Measurements from ENCODE around the gene ZNF20. TPM values are rescaled to one million over a fixed set of nuclear protein-coding genes. Genes with fewer than 3 reads are reported as not detected.

ZNF20 gene
- total RNA-seq, 4 donors from 2014 or later: 1.2 to 10.4 (median 5.1) TPM

DNA sequence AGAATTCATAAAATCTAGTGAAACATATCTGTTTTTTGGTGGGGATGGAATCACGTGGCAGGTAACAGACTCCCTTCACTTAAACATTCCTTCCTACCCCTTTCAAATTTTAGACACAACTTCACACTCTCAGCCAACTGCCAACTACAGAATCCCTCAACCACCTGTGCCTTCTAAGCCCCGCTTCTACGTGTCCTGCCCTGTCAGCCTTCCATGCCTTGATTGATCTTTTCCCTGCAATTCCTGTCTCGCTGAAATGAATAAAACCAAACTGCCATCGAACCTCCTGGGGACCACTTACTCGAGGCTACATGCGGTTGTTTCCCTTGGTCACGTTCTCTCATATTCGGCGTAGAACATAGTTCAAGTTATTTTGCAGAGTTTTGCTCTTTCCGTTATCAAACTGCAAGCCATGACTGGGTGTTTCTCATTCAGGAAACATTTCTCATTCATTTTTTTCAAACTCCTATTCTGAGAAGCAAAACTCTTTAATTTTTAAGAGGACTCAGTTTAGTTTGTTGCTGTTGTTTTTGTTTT, 15.2 kb upstream of the ZNF20 start:
- H3K36me3 ChIP-seq: peaks cover 0 to 18% (median 0%) of the 10 kb centered on the region in 3 donors
- H3K27me3 ChIP-seq: no peaks in the 10 kb centered on the region
- peak overlapping the region; percentile 68 to 87 (median 80) for H3K4me3 ChIP-seq
- WGBS, 2 donors: 14 to 17% methylated on average over 11 of the region's 11 CpGs
- peaks cover 0 to 25% (median 2%) of the 10 kb centered on the region in 4 donors for H3K4me1 ChIP-seq
- H3K9me3 ChIP-seq: no peaks in the 10 kb centered on the region
- peak overlapping the region in 2 of 4 donors; percentile 73 to 86 for H3K27ac ChIP-seq
- DNase-seq (ENCODE audit: low spot score in 2 of 2): no peak
- TF ChIP-seq EP300 (IDR thresholded peaks at IDR 0.05) (no peak), POLR2A (IDR thresholded peaks at IDR 0.05) (no peak)
- TF ChIP-seq, protein P1, sequence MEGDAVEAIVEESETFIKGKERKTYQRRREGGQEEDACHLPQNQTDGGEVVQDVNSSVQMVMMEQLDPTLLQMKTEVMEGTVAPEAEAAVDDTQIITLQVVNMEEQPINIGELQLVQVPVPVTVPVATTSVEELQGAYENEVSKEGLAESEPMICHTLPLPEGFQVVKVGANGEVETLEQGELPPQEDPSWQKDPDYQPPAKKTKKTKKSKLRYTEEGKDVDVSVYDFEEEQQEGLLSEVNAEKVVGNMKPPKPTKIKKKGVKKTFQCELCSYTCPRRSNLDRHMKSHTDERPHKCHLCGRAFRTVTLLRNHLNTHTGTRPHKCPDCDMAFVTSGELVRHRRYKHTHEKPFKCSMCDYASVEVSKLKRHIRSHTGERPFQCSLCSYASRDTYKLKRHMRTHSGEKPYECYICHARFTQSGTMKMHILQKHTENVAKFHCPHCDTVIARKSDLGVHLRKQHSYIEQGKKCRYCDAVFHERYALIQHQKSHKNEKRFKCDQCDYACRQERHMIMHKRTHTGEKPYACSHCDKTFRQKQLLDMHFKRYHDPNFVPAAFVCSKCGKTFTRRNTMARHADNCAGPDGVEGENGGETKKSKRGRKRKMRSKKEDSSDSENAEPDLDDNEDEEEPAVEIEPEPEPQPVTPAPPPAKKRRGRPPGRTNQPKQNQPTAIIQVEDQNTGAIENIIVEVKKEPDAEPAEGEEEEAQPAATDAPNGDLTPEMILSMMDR (IDR thresholded peaks at IDR 0.05): no peak

DNA sequence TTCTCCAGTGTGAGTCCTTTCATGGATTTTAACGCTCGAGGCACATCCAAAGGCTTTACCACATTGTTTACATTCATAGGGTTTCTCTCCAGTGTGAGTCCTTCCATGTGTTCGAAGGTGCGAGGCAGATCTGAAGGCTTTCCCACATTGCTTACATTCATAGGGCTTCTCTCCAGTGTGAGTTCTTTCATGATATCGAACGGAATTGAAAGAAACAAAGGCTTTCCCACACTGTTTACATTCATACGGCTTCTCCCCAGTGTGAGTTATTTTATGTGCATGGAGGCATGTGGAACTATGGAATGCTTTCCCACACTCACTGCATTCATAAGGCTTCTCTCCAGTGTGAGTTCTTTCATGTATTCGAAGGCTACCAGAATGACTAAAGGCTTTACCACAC, 5.2 kb upstream of the ZNF20 start:
- TF ChIP-seq EP300 (IDR thresholded peaks at IDR 0.05) (no peak), POLR2A (IDR thresholded peaks at IDR 0.05) (no peak)
- TF ChIP-seq, protein P1 (IDR thresholded peaks at IDR 0.05): no peak
- no peak for DNase-seq (ENCODE audit: low spot score in 2 of 2)
- Histone ChIP-seq H3K4me3 (no peak overlapping the region), H3K27ac (no peak overlapping the region), H3K27me3 (peaks cover 0 to 2% of the 10 kb centered on the region in 2 donors), H3K4me1 (peaks cover 0 to 11% (median 10%) of the 10 kb centered on the region in 4 donors), H3K9me3 (peaks cover 0 to 14% (median 0%) of the 10 kb centered on the region in 4 donors), H3K36me3 (peaks cover 0 to 49% (median 3%) of the 10 kb centered on the region in 3 donors)
- 89 to 91% methylated on average over 8 of the region's 8 CpGs for WGBS, 2 donors

DNA sequence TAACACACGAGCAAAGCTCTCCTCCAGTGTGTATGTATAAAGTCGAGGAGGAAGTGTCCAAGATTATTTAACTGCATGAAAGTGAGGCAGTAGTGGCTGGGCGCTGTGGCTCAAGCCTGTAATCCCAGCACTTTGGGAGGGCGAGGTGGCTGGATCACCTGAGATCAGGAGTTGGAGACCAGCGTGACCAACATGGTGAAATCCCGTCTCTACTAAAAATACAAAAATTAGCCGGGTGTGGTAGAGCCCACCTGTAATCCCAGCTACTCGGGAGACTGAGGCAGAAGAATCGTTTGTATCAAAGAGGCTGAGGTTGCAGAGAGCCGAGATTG, 1.2 kb upstream of the ZNF20 start:
- DNase-seq (ENCODE audit: low spot score in 2 of 2): no peak
- Histone ChIP-seq H3K27ac (no peak overlapping the region), H3K4me3 (no peak overlapping the region)

DNA sequence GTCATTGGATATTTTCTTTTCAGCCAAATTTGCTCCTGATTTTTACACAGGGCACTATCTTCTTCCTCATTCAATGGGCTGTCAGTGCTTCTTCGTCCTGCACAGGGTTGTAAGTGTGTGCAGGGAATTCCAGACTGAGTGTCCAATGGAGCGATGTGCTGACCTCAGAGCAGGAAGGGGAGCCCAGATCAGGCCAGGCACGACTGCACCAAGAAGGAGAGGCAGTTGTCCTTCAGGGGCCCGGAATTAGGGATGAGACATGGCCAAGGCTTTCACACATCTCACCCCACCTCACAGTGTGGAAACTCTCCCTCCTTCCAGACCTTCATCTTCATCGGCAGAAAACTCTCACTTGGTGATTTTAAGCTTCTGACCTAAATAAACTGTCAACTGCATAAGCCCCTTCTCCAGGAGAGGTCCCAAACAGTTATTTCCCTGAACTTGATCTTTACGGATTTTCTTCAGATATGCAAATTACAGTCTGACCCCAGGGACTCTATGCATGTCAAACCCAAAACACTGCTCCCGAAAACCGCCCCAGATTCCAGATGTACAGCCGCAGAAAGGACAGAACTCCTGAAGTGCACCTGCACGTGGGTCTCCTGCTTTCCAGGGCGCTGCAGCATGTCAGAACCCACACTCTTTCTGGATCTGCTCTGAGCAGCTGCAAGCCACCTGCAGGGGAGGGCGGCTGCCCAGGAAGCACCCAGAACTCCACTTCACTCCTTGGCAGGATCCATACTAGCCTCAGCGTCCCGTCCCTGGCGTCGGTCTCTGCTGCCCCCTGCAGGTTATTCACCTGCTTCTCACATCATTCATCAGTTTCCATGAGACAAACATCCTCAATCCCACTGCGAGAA, 625 bp upstream of the ZNF20 start:
- Histone ChIP-seq H3K36me3 (peaks cover 0 to 37% (median 3%) of the 10 kb centered on the region in 3 donors), H3K27ac (peak overlapping the region in 3 of 4 donors; percentile 71 to 91 (median 91)), H3K27me3 (peaks cover 0 to 2% of the 10 kb centered on the region in 2 donors), H3K4me1 (peaks cover 0 to 25% (median 16%) of the 10 kb centered on the region in 4 donors), H3K4me3 (peak overlapping the region; percentile 72 to 85 (median 76)), H3K9me3 (peaks cover 0 to 11% (median 0%) of the 10 kb centered on the region in 4 donors)
- peak; percentile 72 to 88 for DNase-seq (ENCODE audit: low spot score in 2 of 2)
- TF ChIP-seq EP300 (IDR thresholded peaks at IDR 0.05) (no peak), POLR2A (IDR thresholded peaks at IDR 0.05) (peak in 1 of 2 donors; percentile 46)
- TF ChIP-seq, protein P1 (IDR thresholded peaks at IDR 0.05): peak; percentile 84 to 93 (median 88)
- 7 to 10% methylated on average over 16 to 17 of the region's 17 CpGs for WGBS, 2 donors

More for the DNA sequence above, 1.2 kb upstream of the ZNF20 start:
- Histone ChIP-seq H3K27me3 (peaks cover 0 to 2% of the 10 kb centered on the region in 2 donors), H3K9me3 (peaks cover 0 to 14% (median 0%) of the 10 kb centered on the region in 4 donors), H3K36me3 (peaks cover 0 to 37% (median 3%) of the 10 kb centered on the region in 3 donors), H3K4me1 (peaks cover 0 to 25% (median 16%) of the 10 kb centered on the region in 4 donors)
- TF ChIP-seq EP300 (IDR thresholded peaks at IDR 0.05) (no peak), POLR2A (IDR thresholded peaks at IDR 0.05) (no peak)
- TF ChIP-seq, protein P1 (IDR thresholded peaks at IDR 0.05): peak in 1 of 5 experiments; percentile 7
- 61% methylated on average over 10 of the region's 10 CpGs for WGBS, 2 donors
